Hepatocyte (in vitro differentiated cells): Measurements from ENCODE around the gene TNFAIP8L3. TPM values are rescaled to one million over a fixed set of nuclear protein-coding genes. Genes with fewer than 3 reads are reported as not detected.
A peak's percentile ranks its signal among the peaks of the same experiment; 100 is the strongest.

Experiments used
- DNase-seq: peaks from one replicate; pipeline ENCODE4 v3.0.0-alpha.2; 2016; ENCODE audit warnings: low spot score
- H2AFZ ChIP-seq: fragments of 200-600 bp; sonication (generic); 2 replicates; pipeline ENCODE4 v1.6.0; 2016; ENCODE audit warnings: antibody characterized with exemption, mild to moderate bottlenecking
- H3K27ac ChIP-seq: fragments of 200-600 bp; sonication (generic); 2 replicates; pipeline ENCODE4 v1.5.1; 2016; ENCODE audit warnings: mild to moderate bottlenecking
- H3K27me3 ChIP-seq: fragments of 200-600 bp; sonication (generic); 2 replicates; pipeline ENCODE4 v1.6.1; 2016
- H3K36me3 ChIP-seq: fragments of 200-600 bp; sonication (generic); replicated peaks from 2 replicates; pipeline ENCODE4 v1.5.1; 2016; ENCODE audit warnings: low read depth; ENCODE audit not compliant: insufficient read depth
- H3K4me1 ChIP-seq: fragments of 200-600 bp; sonication (generic); 2 replicates; pipeline ENCODE4 v1.5.1; 2016; ENCODE audit warnings: mild to moderate bottlenecking, moderate library complexity; ENCODE audit not compliant: insufficient read depth
- H3K4me2 ChIP-seq: fragments of 200-600 bp; sonication (generic); 2 replicates; pipeline ENCODE4 v1.6.0; 2016
- H3K4me3 ChIP-seq: fragments of 200-600 bp; sonication (generic); 2 replicates; pipeline ENCODE4 v1.5.1; 2016; ENCODE audit warnings: mild to moderate bottlenecking
- H3K79me2 ChIP-seq: fragments of 200-600 bp; sonication (generic); 2 replicates; pipeline ENCODE4 v1.6.0; 2017; ENCODE audit warnings: mild to moderate bottlenecking
- H3K9me2 ChIP-seq: fragments of 200-600 bp; sonication (generic); replicated peaks from 2 replicates; pipeline ENCODE4 v1.6.0; 2017; ENCODE audit warnings: mild to moderate bottlenecking; ENCODE audit not compliant: insufficient read depth
- H3K9me3 ChIP-seq: fragments of 200-600 bp; sonication (generic); 2 replicates; pipeline ENCODE4 v1.5.1; 2016; ENCODE audit warnings: low read depth, mild to moderate bottlenecking
- H4K20me1 ChIP-seq: fragments of 200-600 bp; sonication (generic); 2 replicates; pipeline ENCODE4 v1.6.0; 2016; ENCODE audit warnings: mild to moderate bottlenecking; ENCODE audit not compliant: insufficient read depth, poor library complexity, severe bottlenecking
- CTCF ChIP-seq: fragments of 200-600 bp; sonication (generic); IDR thresholded peaks from 2 replicates; pipeline ENCODE4 v1.5.1; 2016; ENCODE audit warnings: antibody characterized with exemption, mild to moderate bottlenecking; ENCODE audit not compliant: poor library complexity
- EZH2 ChIP-seq: fragments of 200-600 bp; sonication (generic); IDR thresholded peaks from 2 replicates; pipeline ENCODE4 v1.6.1; 2016; ENCODE audit warnings: antibody characterized with exemption, mild to moderate bottlenecking, borderline replicate concordance
- EZH2phosphoT487 ChIP-seq: fragments of 200-600 bp; sonication (generic); IDR thresholded peaks from one replicate; pipeline ENCODE4 v1.6.1; 2018; ENCODE audit warnings: antibody characterized with exemption, mild to moderate bottlenecking, low read depth, moderate library complexity; ENCODE audit not compliant: unreplicated experiment, severe bottlenecking
- WGBS: methylation state at CpG from one replicate; pipeline ENCODE4 v1.1.6; 2016; ENCODE audit warnings: low lambda C conversion rate; ENCODE audit errors: missing lambda C conversion rate; 5-methylcytosine and 5-hydroxymethylcytosine counted together
- polyA plus RNA-seq: library from polyadenylated mRNA; unstranded; fragments of >200 nt; fragmentation: Nextera tagmentation; extraction: Ambion mirVana; gene quantifications from 2 replicates; pipeline ENCODE4 v1.2.1, GENCODE V29; 2016
- total RNA-seq: library from RNA; depleted of rRNA; stranded (reverse); fragments of >200 nt; gene quantifications from 2 replicates; pipeline ENCODE4 v1.2.3, GENCODE V29; 2014

TNFAIP8L3 gene
- total and polyA plus RNA-seq, 2 experiments from 2014 or later = 2.4 to 3.4 TPM

DNA sequence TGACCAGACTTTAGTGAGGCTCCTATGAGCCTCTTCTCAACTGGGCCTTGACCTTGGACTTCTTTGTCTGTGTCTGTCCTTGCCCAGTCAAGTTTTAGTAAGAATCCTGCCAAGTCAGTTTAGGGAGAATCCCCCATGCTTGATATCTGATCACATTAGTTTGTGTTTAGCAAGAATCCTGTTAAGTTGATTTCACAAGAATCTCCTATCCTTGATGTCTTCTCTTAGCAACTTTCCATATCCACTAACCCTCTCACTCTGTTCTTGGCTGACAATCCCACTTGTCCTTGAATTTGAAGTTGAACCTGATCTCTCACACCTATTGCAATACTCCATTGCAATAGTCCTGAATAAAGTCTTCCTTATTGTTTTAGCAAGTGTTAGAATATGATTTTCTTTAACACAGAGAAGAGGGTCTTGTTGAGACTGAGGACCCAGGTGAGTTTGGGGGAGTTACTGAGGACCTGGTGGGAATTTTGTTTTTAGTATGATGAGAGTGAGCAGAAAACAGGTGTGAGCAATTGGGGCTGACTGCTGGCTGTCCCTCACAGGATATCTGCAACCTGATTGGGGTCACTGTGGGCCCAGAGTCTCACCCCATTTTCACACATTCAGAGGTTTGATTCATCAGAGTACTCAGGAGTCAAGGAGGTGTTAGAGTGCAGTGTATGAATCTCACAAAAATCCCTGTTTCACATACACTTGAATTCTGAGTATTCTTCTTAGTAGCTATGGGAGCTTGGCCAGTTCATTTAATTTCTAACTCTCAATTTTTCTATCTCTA is 39.9 kb upstream of the TNFAIP8L3 start:
- Histone ChIP-seq H3K27ac (no peak overlapping the region), H3K4me1 (peaks cover 12% of the 10 kb centered on the region), H3K4me3 (no peak overlapping the region), H3K9me2 (no peaks in the 10 kb centered on the region), H3K9me3 (no peaks in the 10 kb centered on the region), H3K4me2 (no peak overlapping the region), H3K27me3 (no peaks in the 10 kb centered on the region), H4K20me1 (no peaks in the 10 kb centered on the region), H3K36me3 (no peaks in the 10 kb centered on the region), H2AFZ (no peak overlapping the region), H3K79me2 (no peaks in the 10 kb centered on the region)
- TF ChIP-seq CTCF = no peak
- no peak for TF ChIP-seq EZH2
- no peak for DNase-seq

GRCh38 chr15:51133140-51133765 is 38.5 kb upstream of the TNFAIP8L3 start:
- peak overlapping the region; percentile 72 for H3K27ac ChIP-seq
- H3K36me3 ChIP-seq = no peaks in the 10 kb centered on the region
- H2AFZ ChIP-seq = no peak overlapping the region
- no peaks in the 10 kb centered on the region for H3K9me2 ChIP-seq
- H3K27me3 ChIP-seq = no peaks in the 10 kb centered on the region
- TF ChIP-seq EZH2phosphoT487 (no peak), CTCF (no peak), EZH2 (no peak)
- H3K4me3 ChIP-seq = no peak overlapping the region
- H3K4me2 ChIP-seq = peak overlapping the region; percentile 17
- H4K20me1 ChIP-seq = no peaks in the 10 kb centered on the region
- H3K4me1 ChIP-seq = peaks cover 12% of the 10 kb centered on the region
- WGBS = 61% methylated on average over 7 of the region's 7 CpGs
- no peaks in the 10 kb centered on the region for H3K79me2 ChIP-seq
- no peak for DNase-seq
- H3K9me3 ChIP-seq = no peaks in the 10 kb centered on the region

- Histone ChIP-seq H3K4me3 (no peak overlapping the region), H3K9me2 (no peaks in the 10 kb centered on the region), H3K27me3 (no peaks in the 10 kb centered on the region), H3K4me1 (peaks cover 12% of the 10 kb centered on the region), H3K4me2 (peak overlapping the region; percentile 17), H2AFZ (no peak overlapping the region), H4K20me1 (no peaks in the 10 kb centered on the region), H3K36me3 (no peaks in the 10 kb centered on the region), H3K9me3 (no peaks in the 10 kb centered on the region), H3K27ac (peak overlapping the region; percentile 72), H3K79me2 (no peaks in the 10 kb centered on the region)
- DNase-seq = peak; percentile 43
- WGBS = 66% methylated on average over 6 of the region's 6 CpGs
- TF ChIP-seq EZH2 (no peak), CTCF (peak; percentile 70), EZH2phosphoT487 (no peak)
Measured at GRCh38 chr15:51132384-51133139, 37.9 kb upstream of the TNFAIP8L3 start.
